Measurements from ENCODE around the gene AHCTF1.
A peak's percentile ranks its signal among the peaks of the same experiment; 100 is the strongest.
"Not testable (repeated sequence)": the region's sequence is repeated elsewhere in the genome, so short reads cannot be mapped to it uniquely, and the experiment has no call there.

The AHCTF1 gene

GRCh38 chr1:246891105-246891504, 40.6 kb downstream of the AHCTF1 start:
- H3K36me3 ChIP-seq (ENCODE audit: control insufficient read depth in 2 of 2, insufficient read depth in 2 of 2, low read length in 2 of 2): peaks cover 53 to 56% of the 10 kb centered on the region in 2 donors
- H3K27me3 ChIP-seq (ENCODE audit: control insufficient read depth in 2 of 2, insufficient read depth in 2 of 2, low read length in 2 of 2): no peaks in the 10 kb centered on the region
- no peaks in the 10 kb centered on the region for H3K9me3 ChIP-seq (ENCODE audit: control insufficient read depth in 2 of 2, low read length in 2 of 2)
- no peak overlapping the region for H3K9ac ChIP-seq (ENCODE audit: low read depth in 1 of 2, low read length in 2 of 2)
- no peak overlapping the region for H3K4me3 ChIP-seq (ENCODE audit: low read length in 2 of 2)
- no peak overlapping the region for H3K27ac ChIP-seq (ENCODE audit: low read depth in 2 of 2, low read length in 2 of 2)
- no peaks in the 10 kb centered on the region for H3K4me1 ChIP-seq (ENCODE audit: control insufficient read depth in 2 of 2, insufficient read depth in 2 of 2, low read length in 2 of 2)

- Histone ChIP-seq H3K4me3 (ENCODE audit: low read length in 2 of 2) (no peak overlapping the region), H3K4me1 (ENCODE audit: control insufficient read depth in 2 of 2, insufficient read depth in 2 of 2, low read length in 2 of 2) (no peaks in the 10 kb centered on the region), H3K27ac (ENCODE audit: low read depth in 2 of 2, low read length in 2 of 2) (no peak overlapping the region), H3K27me3 (ENCODE audit: control insufficient read depth in 2 of 2, insufficient read depth in 2 of 2, low read length in 2 of 2) (no peaks in the 10 kb centered on the region), H3K9me3 (ENCODE audit: control insufficient read depth in 2 of 2, low read length in 2 of 2) (no peaks in the 10 kb centered on the region), H3K9ac (ENCODE audit: low read depth in 1 of 2, low read length in 2 of 2) (no peak overlapping the region), H3K36me3 (ENCODE audit: control insufficient read depth in 2 of 2, insufficient read depth in 2 of 2, low read length in 2 of 2) (peaks cover 40 to 43% of the 10 kb centered on the region in 2 donors)
These were observed 43.2 kb downstream of the AHCTF1 start for GRCh38 chr1:246888522-246888921.

GRCh38 chr1:246885389-246885788, 46.4 kb downstream of the AHCTF1 start:
- H3K27ac ChIP-seq (ENCODE audit: low read depth in 2 of 2, low read length in 2 of 2); H3K9me3 ChIP-seq (ENCODE audit: control insufficient read depth in 2 of 2, low read length in 2 of 2); H3K4me3 ChIP-seq (ENCODE audit: low read length in 2 of 2); H3K9ac ChIP-seq (ENCODE audit: low read depth in 1 of 2, low read length in 2 of 2); H3K27me3 ChIP-seq (ENCODE audit: control insufficient read depth in 2 of 2, insufficient read depth in 2 of 2, low read length in 2 of 2); H3K4me1 ChIP-seq (ENCODE audit: control insufficient read depth in 2 of 2, insufficient read depth in 2 of 2, low read length in 2 of 2): not testable (repeated sequence)
- peaks cover 31 to 35% of the 10 kb centered on the region in 2 donors for H3K36me3 ChIP-seq (ENCODE audit: control insufficient read depth in 2 of 2, insufficient read depth in 2 of 2, low read length in 2 of 2)

GRCh38 chr1:246878551-246878950, 53.2 kb downstream of the AHCTF1 start:
- Histone ChIP-seq H3K4me1 (ENCODE audit: control insufficient read depth in 2 of 2, insufficient read depth in 2 of 2, low read length in 2 of 2) (peaks cover 0 to 11% of the 10 kb centered on the region in 2 donors), H3K27me3 (ENCODE audit: control insufficient read depth in 2 of 2, insufficient read depth in 2 of 2, low read length in 2 of 2) (no peaks in the 10 kb centered on the region), H3K27ac (ENCODE audit: low read depth in 2 of 2, low read length in 2 of 2) (no peak overlapping the region), H3K36me3 (ENCODE audit: control insufficient read depth in 2 of 2, insufficient read depth in 2 of 2, low read length in 2 of 2) (peaks cover 19 to 27% of the 10 kb centered on the region in 2 donors), H3K4me3 (ENCODE audit: low read length in 2 of 2) (no peak overlapping the region), H3K9me3 (ENCODE audit: control insufficient read depth in 2 of 2, low read length in 2 of 2) (no peaks in the 10 kb centered on the region), H3K9ac (ENCODE audit: low read depth in 1 of 2, low read length in 2 of 2) (no peak overlapping the region)

GRCh38 chr1:246876431-246876830, 55.3 kb downstream of the AHCTF1 start:
- Histone ChIP-seq H3K4me1 (ENCODE audit: control insufficient read depth in 2 of 2, insufficient read depth in 2 of 2, low read length in 2 of 2) (peaks cover 0 to 11% of the 10 kb centered on the region in 2 donors), H3K27ac (ENCODE audit: low read depth in 2 of 2, low read length in 2 of 2) (peak overlapping the region; percentile 45 to 55), H3K4me3 (ENCODE audit: low read length in 2 of 2) (no peak overlapping the region), H3K27me3 (ENCODE audit: control insufficient read depth in 2 of 2, insufficient read depth in 2 of 2, low read length in 2 of 2) (no peaks in the 10 kb centered on the region), H3K36me3 (ENCODE audit: control insufficient read depth in 2 of 2, insufficient read depth in 2 of 2, low read length in 2 of 2) (peaks cover 21 to 42% of the 10 kb centered on the region in 2 donors), H3K9ac (ENCODE audit: low read depth in 1 of 2, low read length in 2 of 2) (no peak overlapping the region), H3K9me3 (ENCODE audit: control insufficient read depth in 2 of 2, low read length in 2 of 2) (no peaks in the 10 kb centered on the region)

GRCh38 chr1:246875041-246876026, 56.4 kb downstream of the AHCTF1 start:
- Histone ChIP-seq H3K9me3 (ENCODE audit: control insufficient read depth in 2 of 2, low read length in 2 of 2) (no peaks in the 10 kb centered on the region), H3K36me3 (ENCODE audit: control insufficient read depth in 2 of 2, insufficient read depth in 2 of 2, low read length in 2 of 2) (peaks cover 25 to 44% of the 10 kb centered on the region in 2 donors), H3K27me3 (ENCODE audit: control insufficient read depth in 2 of 2, insufficient read depth in 2 of 2, low read length in 2 of 2) (no peaks in the 10 kb centered on the region), H3K27ac (ENCODE audit: low read depth in 2 of 2, low read length in 2 of 2) (peak overlapping the region; percentile 68 to 72), H3K9ac (ENCODE audit: low read depth in 1 of 2, low read length in 2 of 2) (no peak overlapping the region), H3K4me3 (ENCODE audit: low read length in 2 of 2) (no peak overlapping the region), H3K4me1 (ENCODE audit: control insufficient read depth in 2 of 2, insufficient read depth in 2 of 2, low read length in 2 of 2) (peaks cover 0 to 11% of the 10 kb centered on the region in 2 donors)

GRCh38 chr1:246865921-246866320, 65.8 kb downstream of the AHCTF1 start:
- H3K4me3 ChIP-seq (ENCODE audit: low read length in 2 of 2): no peak overlapping the region
- H3K27me3 ChIP-seq (ENCODE audit: control insufficient read depth in 2 of 2, insufficient read depth in 2 of 2, low read length in 2 of 2): no peaks in the 10 kb centered on the region
- peaks cover 25 to 31% of the 10 kb centered on the region in 2 donors for H3K36me3 ChIP-seq (ENCODE audit: control insufficient read depth in 2 of 2, insufficient read depth in 2 of 2, low read length in 2 of 2)
- H3K9ac ChIP-seq (ENCODE audit: low read depth in 1 of 2, low read length in 2 of 2): no peak overlapping the region
- no peaks in the 10 kb centered on the region for H3K9me3 ChIP-seq (ENCODE audit: control insufficient read depth in 2 of 2, low read length in 2 of 2)
- H3K4me1 ChIP-seq (ENCODE audit: control insufficient read depth in 2 of 2, insufficient read depth in 2 of 2, low read length in 2 of 2): no peaks in the 10 kb centered on the region
- no peak overlapping the region for H3K27ac ChIP-seq (ENCODE audit: low read depth in 2 of 2, low read length in 2 of 2)

- H3K4me1 ChIP-seq (ENCODE audit: control insufficient read depth in 2 of 2, insufficient read depth in 2 of 2, low read length in 2 of 2); H3K4me3 ChIP-seq (ENCODE audit: low read length in 2 of 2); H3K9ac ChIP-seq (ENCODE audit: low read depth in 1 of 2, low read length in 2 of 2); H3K27ac ChIP-seq (ENCODE audit: low read depth in 2 of 2, low read length in 2 of 2); H3K27me3 ChIP-seq (ENCODE audit: control insufficient read depth in 2 of 2, insufficient read depth in 2 of 2, low read length in 2 of 2); H3K9me3 ChIP-seq (ENCODE audit: control insufficient read depth in 2 of 2, low read length in 2 of 2): not testable (repeated sequence)
- H3K36me3 ChIP-seq (ENCODE audit: control insufficient read depth in 2 of 2, insufficient read depth in 2 of 2, low read length in 2 of 2): peaks cover 30 to 35% of the 10 kb centered on the region in 2 donors
These were observed 68.0 kb downstream of the AHCTF1 start for GRCh38 chr1:246863791-246864190.

DNA sequence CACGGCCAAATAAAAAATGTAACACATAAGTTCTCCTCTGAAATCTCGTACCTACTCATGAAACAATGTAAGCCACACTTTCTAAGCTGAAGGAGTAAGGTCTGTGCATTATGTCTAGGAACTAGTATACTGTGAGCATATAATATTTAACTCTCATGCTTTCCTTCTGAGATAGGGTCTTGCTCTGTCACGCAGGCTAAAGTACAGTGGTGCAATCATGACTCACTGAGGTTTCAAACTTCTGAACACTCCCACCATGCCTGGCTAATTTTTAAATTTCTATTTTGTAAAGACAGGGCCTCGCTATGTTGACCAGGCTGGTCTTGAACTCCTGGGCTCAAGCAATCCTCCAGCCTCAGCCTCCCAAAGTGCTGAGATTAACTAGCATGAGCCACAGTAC, 71.3 kb downstream of the AHCTF1 start:
- no peaks in the 10 kb centered on the region for H3K9me3 ChIP-seq (ENCODE audit: control insufficient read depth in 2 of 2, low read length in 2 of 2)
- H3K4me3 ChIP-seq (ENCODE audit: low read length in 2 of 2): no peak overlapping the region
- no peak overlapping the region for H3K9ac ChIP-seq (ENCODE audit: low read depth in 1 of 2, low read length in 2 of 2)
- H3K27me3 ChIP-seq (ENCODE audit: control insufficient read depth in 2 of 2, insufficient read depth in 2 of 2, low read length in 2 of 2): no peaks in the 10 kb centered on the region
- no peaks in the 10 kb centered on the region for H3K4me1 ChIP-seq (ENCODE audit: control insufficient read depth in 2 of 2, insufficient read depth in 2 of 2, low read length in 2 of 2)
- H3K36me3 ChIP-seq (ENCODE audit: control insufficient read depth in 2 of 2, insufficient read depth in 2 of 2, low read length in 2 of 2): peaks cover 42 to 55% of the 10 kb centered on the region in 2 donors
- no peak overlapping the region for H3K27ac ChIP-seq (ENCODE audit: low read depth in 2 of 2, low read length in 2 of 2)

- H3K36me3 ChIP-seq (ENCODE audit: control insufficient read depth in 2 of 2, insufficient read depth in 2 of 2, low read length in 2 of 2): peaks cover 58 to 76% of the 10 kb centered on the region in 2 donors
- H3K4me3 ChIP-seq (ENCODE audit: low read length in 2 of 2): no peak overlapping the region
- no peak overlapping the region for H3K27ac ChIP-seq (ENCODE audit: low read depth in 2 of 2, low read length in 2 of 2)
- H3K9me3 ChIP-seq (ENCODE audit: control insufficient read depth in 2 of 2, low read length in 2 of 2): no peaks in the 10 kb centered on the region
- no peaks in the 10 kb centered on the region for H3K27me3 ChIP-seq (ENCODE audit: control insufficient read depth in 2 of 2, insufficient read depth in 2 of 2, low read length in 2 of 2)
- no peak overlapping the region for H3K9ac ChIP-seq (ENCODE audit: low read depth in 1 of 2, low read length in 2 of 2)
- no peaks in the 10 kb centered on the region for H3K4me1 ChIP-seq (ENCODE audit: control insufficient read depth in 2 of 2, insufficient read depth in 2 of 2, low read length in 2 of 2)
These were observed 75.4 kb downstream of the AHCTF1 start for GRCh38 chr1:246856371-246856770.

Measured in mucosa of rectum (tissue), 2 donors.